ENCODE measurements around the gene ERMP1. TPM values are rescaled to one million over a fixed set of nuclear protein-coding genes. Genes with fewer than 3 reads are reported as not detected.

Gene ERMP1
- polyA plus RNA-seq, 1 of the 3 experiments (the other 2 are of a cell fraction) = 5.9 TPM

DNA sequence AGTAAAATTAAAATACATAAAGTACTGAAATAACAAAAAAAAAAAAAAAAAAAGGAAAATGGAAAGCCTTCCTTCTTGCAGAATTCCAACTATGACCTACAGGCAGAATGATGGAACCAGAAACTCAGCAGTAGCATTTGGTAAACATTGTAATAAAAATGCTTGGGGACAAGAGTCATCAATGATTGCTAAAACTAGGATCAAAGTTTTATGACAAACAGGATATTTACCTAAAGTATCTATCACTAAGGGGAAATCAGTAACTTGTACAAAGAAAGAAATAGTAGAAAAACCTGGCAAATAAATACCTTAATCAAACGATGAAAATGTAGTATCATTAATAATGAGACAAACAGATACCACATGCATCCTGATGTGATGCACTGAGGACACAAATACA is 17.5 kb downstream of the ERMP1 start (continued):
- TF ChIP-seq GATA2 (CRISPR knock-in tag; IDR thresholded peaks at IDR 0.05) (no peak), RXRA (IDR thresholded peaks at IDR 0.05; ENCODE audit: borderline replicate concordance, low read depth) (no peak), SIN3A (IDR thresholded peaks at IDR 0.05; ENCODE audit: borderline replicate concordance, low read depth, low read length) (no peak), RFX5 (IDR thresholded peaks at IDR 0.05; ENCODE audit: low read length) (no peak)

DNA sequence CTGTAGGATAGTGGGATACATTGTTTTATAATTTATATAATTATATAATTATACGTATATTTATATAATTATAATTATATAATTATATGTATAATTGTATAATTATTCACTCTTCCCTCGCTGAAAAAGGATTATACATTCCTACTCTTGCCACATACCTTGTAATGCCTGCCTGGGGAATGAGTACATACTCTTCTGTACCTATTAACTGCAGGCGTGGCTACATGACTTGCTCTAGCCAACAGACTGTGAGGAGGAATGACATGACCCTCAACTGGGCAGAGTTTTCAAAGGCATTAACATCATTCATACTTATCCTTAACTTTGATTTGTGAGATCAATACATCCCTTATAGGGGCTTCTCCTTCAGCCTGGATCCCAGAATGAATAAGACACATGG is 19.1 kb downstream of the ERMP1 start:
- Histone ChIP-seq H3K4me3 (ENCODE audit: low read depth in 2 of 2, low read length in 1 of 2) (no peak overlapping the region), H3K4me1 (ENCODE audit: control insufficient read depth in 1 of 2, insufficient read depth in 2 of 2, low read depth in 1 of 2, low read length in 1 of 2) (peaks cover 0 to 5% of the 10 kb centered on the region in 2 experiments; a peak in 1 of 4 replicates), H3K79me2 (ENCODE audit: insufficient read depth) (no peaks in the 10 kb centered on the region), H2AFZ (ENCODE audit: low read depth) (no peak overlapping the region), H3K4me2 (no peak overlapping the region), H3K36me3 (replicated peaks in 1 of 2; ENCODE audit: control insufficient read depth in 1 of 2, insufficient read depth in 2 of 2, low read length in 1 of 2) (peaks cover 7 to 9% of the 10 kb centered on the region in 2 experiments), H3F3A (replicated peaks; ENCODE audit: insufficient read depth) (peaks cover 16% of the 10 kb centered on the region), H3K27ac (ENCODE audit: low read depth in 2 of 2, low read length in 1 of 2) (no peak overlapping the region), H3K9me3 (no peaks in the 10 kb centered on the region), H3K9ac (no peak overlapping the region), H3K27me3 (ENCODE audit: insufficient read depth) (no peaks in the 10 kb centered on the region), H4K20me1 (ENCODE audit: insufficient read depth) (no peaks in the 10 kb centered on the region), H3K9me2 (no peaks in the 10 kb centered on the region)
- DNase-seq = no peak
- CTCF ChIA-PET = no interaction called here
- no peak for TF ChIP-seq RCOR1 (IDR thresholded peaks at IDR 0.05; ENCODE audit: low read length)
- POLR2A ChIA-PET = no interaction called here
- WGBS (ENCODE audit: low lambda C conversion rate) = 84% methylated on average over 3 of the region's 3 CpGs

DNA sequence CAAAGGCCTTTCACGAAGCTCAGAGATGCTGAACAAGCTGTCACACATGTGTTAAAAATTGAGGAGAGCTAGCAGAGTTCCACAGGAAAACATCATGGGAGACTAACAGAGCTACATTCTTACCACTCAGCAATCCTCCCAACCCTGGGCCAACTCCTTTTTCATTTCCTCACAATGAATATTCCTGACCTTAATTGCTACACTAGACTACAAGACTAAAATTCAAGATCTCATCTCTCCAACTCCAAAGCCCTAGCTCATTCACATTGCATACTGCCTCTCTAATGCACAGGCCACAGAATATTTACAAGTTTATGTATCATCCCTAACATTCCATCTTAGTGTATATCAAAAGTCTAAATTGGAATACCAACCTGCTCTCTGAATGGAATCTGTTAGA is 21.2 kb downstream of the ERMP1 start:
- no peak overlapping the region for H3K9ac ChIP-seq
- no peak overlapping the region for H3K4me2 ChIP-seq
- H3K4me3 ChIP-seq (ENCODE audit: low read depth in 2 of 2, low read length in 1 of 2) = no peak overlapping the region
- H3K79me2 ChIP-seq (ENCODE audit: insufficient read depth) = no peaks in the 10 kb centered on the region
- WGBS (ENCODE audit: low lambda C conversion rate) = 90% methylated on average over 1 of the region's 1 CpG
- ChIA-PET CTCF (interaction anchor here (0.6 to 2.5 kb wide), 4 partner anchors 9 to 211 kb away, joined by 3 to 7 read pairs (median 4); partner anchors contain the start of gene ERMP1), POLR2A (no interaction called here)
- H3K9me3 ChIP-seq = no peaks in the 10 kb centered on the region
- H3K9me2 ChIP-seq = no peaks in the 10 kb centered on the region
- no peaks in the 10 kb centered on the region for H3K4me1 ChIP-seq (ENCODE audit: control insufficient read depth in 1 of 2, insufficient read depth in 2 of 2, low read depth in 1 of 2, low read length in 1 of 2)
- no peak overlapping the region for H2AFZ ChIP-seq (ENCODE audit: low read depth)
- H3K27ac ChIP-seq (ENCODE audit: low read depth in 2 of 2, low read length in 1 of 2) = no peak overlapping the region
- peaks cover 7 to 9% of the 10 kb centered on the region in 2 experiments for H3K36me3 ChIP-seq (replicated peaks in 1 of 2; ENCODE audit: control insufficient read depth in 1 of 2, insufficient read depth in 2 of 2, low read length in 1 of 2)
- TF ChIP-seq NFIC (IDR thresholded peaks at IDR 0.05; ENCODE audit: borderline replicate concordance) (no peak), RAD21 (IDR thresholded peaks at IDR 0.05; ENCODE audit: low read length) (no peak), TEAD4 (IDR thresholded peaks at IDR 0.05; ENCODE audit: borderline replicate concordance, insufficient read depth) (no peak), POLR2AphosphoS5 (IDR thresholded peaks at IDR 0.05; ENCODE audit: low read depth, low read length) (no peak), EP300 (IDR thresholded peaks at IDR 0.05; ENCODE audit: borderline replicate concordance in 1 of 2, low read depth in 1 of 2, low read length in 1 of 2) (no peak), FOXM1 (IDR thresholded peaks at IDR 0.05; ENCODE audit: low read depth) (no peak)
- TF ChIP-seq, protein P1, sequence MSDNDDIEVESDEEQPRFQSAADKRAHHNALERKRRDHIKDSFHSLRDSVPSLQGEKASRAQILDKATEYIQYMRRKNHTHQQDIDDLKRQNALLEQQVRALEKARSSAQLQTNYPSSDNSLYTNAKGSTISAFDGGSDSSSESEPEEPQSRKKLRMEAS (IDR thresholded peaks at IDR 0.05; ENCODE audit: low read depth) = no peak
- TF ChIP-seq, protein P2, sequence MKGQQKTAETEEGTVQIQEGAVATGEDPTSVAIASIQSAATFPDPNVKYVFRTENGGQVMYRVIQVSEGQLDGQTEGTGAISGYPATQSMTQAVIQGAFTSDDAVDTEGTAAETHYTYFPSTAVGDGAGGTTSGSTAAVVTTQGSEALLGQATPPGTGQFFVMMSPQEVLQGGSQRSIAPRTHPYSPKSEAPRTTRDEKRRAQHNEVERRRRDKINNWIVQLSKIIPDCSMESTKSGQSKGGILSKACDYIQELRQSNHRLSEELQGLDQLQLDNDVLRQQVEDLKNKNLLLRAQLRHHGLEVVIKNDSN (IDR thresholded peaks at IDR 0.05; ENCODE audit: borderline replicate concordance, low read depth) = no peak
- H4K20me1 ChIP-seq (ENCODE audit: insufficient read depth) = no peaks in the 10 kb centered on the region
- no peak for DNase-seq
- H3K27me3 ChIP-seq (ENCODE audit: insufficient read depth) = no peaks in the 10 kb centered on the region
- H3F3A ChIP-seq (replicated peaks; ENCODE audit: insufficient read depth) = peaks cover 3% of the 10 kb centered on the region
